Urinary bladder (tissue), 4 donors: Measurements from ENCODE around the gene TBX10. TPM values are rescaled to one million over a fixed set of nuclear protein-coding genes. Genes with fewer than 3 reads are reported as not detected.
"Not testable (repeated sequence)": the region's sequence is repeated elsewhere in the genome, so short reads cannot be mapped to it uniquely, and the experiment has no call there.

Source experiments
- DNase-seq: peaks from one replicate; pipeline ENCODE4 v3.0.0-alpha.2; 2015; ENCODE audit errors: extremely low spot score
- H3K27ac ChIP-seq: one replicate; pipeline ENCODE4 v1.5.1; 2013; ENCODE audit warnings: low read depth, mild to moderate bottlenecking, moderate library complexity
- H3K36me3 ChIP-seq: one replicate; pipeline ENCODE4 v1.6.1; 2013; ENCODE audit warnings: mild to moderate bottlenecking, moderate library complexity; ENCODE audit not compliant: insufficient read depth
- H3K4me1 ChIP-seq: one replicate; pipeline ENCODE4 v1.6.1; 2013; ENCODE audit warnings: mild to moderate bottlenecking, moderate library complexity; ENCODE audit not compliant: insufficient read depth
- H3K4me3 ChIP-seq: one replicate; pipeline ENCODE4 v1.5.1; 2013; ENCODE audit warnings: low read depth, low read length
- WGBS: extraction: QIAGEN DNeasy Blood & Tissue Kit; methylation state at CpG from one replicate; pipeline ENCODE4 v1.1.7; 2013; 5-methylcytosine and 5-hydroxymethylcytosine counted together
- polyA plus RNA-seq: library from polyadenylated mRNA; stranded (reverse); fragments of 200-250 nt; gene quantifications from one replicate; pipeline ENCODE4 v1.2.3, GENCODE V29; 2013
- total RNA-seq: library from RNA; depleted of rRNA; stranded (reverse); fragments of >200 nt; gene quantifications from one replicate; pipeline ENCODE4 v1.2.3, GENCODE V29; 2014
- donor health status: healthy with polysubstance abuse.
- donor health status: healthy.

The TBX10 gene
- total and polyA plus RNA-seq, 2 donors, result not detected

GRCh38 chr11:67644472-67645418 lies 5.2 kb upstream of the TBX10 start:
- no peaks in the 10 kb centered on the region for H3K36me3 ChIP-seq
- WGBS, result 88% methylated on average over 22 of the region's 22 CpGs
- no peak for DNase-seq
- H3K27ac ChIP-seq, result no peak overlapping the region
- no peaks in the 10 kb centered on the region for H3K4me1 ChIP-seq
- no peak overlapping the region for H3K4me3 ChIP-seq

- Histone ChIP-seq H3K4me1 (no peaks in the 10 kb centered on the region), H3K36me3 (no peaks in the 10 kb centered on the region), H3K4me3 (no peak overlapping the region), H3K27ac (no peak overlapping the region)
- DNase-seq, result no peak
- 87% methylated on average over 5 of the region's 5 CpGs for WGBS
Observed at GRCh38 chr11:67644042-67644441, 4.5 kb upstream of the TBX10 start.

- Histone ChIP-seq H3K36me3 (no peaks in the 10 kb centered on the region), H3K27ac (no peak overlapping the region), H3K4me3 (no peak overlapping the region), H3K4me1 (no peaks in the 10 kb centered on the region)
- 89% methylated on average over 15 of the region's 15 CpGs for WGBS
- no peak for DNase-seq
Observed at GRCh38 chr11:67642173-67643120, 2.9 kb upstream of the TBX10 start.

- 80% methylated on average over 28 of the region's 28 CpGs for WGBS
- DNase-seq, result no peak
- no peak overlapping the region for H3K27ac ChIP-seq
- H3K4me1 ChIP-seq, result no peaks in the 10 kb centered on the region
- H3K36me3 ChIP-seq, result no peaks in the 10 kb centered on the region
- H3K4me3 ChIP-seq, result no peak overlapping the region
Observed at GRCh38 chr11:67641338-67642172, 2.0 kb upstream of the TBX10 start.

GRCh38 chr11:67640758-67641337 lies 1.3 kb upstream of the TBX10 start:
- no peaks in the 10 kb centered on the region for H3K36me3 ChIP-seq
- no peak overlapping the region for H3K4me3 ChIP-seq
- WGBS, result 70% methylated on average over 12 of the region's 12 CpGs
- H3K27ac ChIP-seq, result no peak overlapping the region
- no peak for DNase-seq
- no peaks in the 10 kb centered on the region for H3K4me1 ChIP-seq

GRCh38 chr11:67640021-67640757 lies 626 bp upstream of the TBX10 start:
- 46% methylated on average over 23 of the region's 23 CpGs for WGBS
- H3K36me3 ChIP-seq, result no peaks in the 10 kb centered on the region
- no peak overlapping the region for H3K4me3 ChIP-seq
- H3K27ac ChIP-seq, result no peak overlapping the region
- DNase-seq, result no peak
- no peaks in the 10 kb centered on the region for H3K4me1 ChIP-seq

GRCh38 chr11:67638535-67639437 lies 777 bp downstream of the TBX10 start:
- no peaks in the 10 kb centered on the region for H3K36me3 ChIP-seq
- H3K4me3 ChIP-seq, result no peak overlapping the region
- DNase-seq, result no peak
- no peak overlapping the region for H3K27ac ChIP-seq
- 85% methylated on average over 24 of the region's 24 CpGs for WGBS
- no peaks in the 10 kb centered on the region for H3K4me1 ChIP-seq

- not testable (repeated sequence) for H3K4me1 ChIP-seq
- 84% methylated on average over 3 of the region's 3 CpGs for WGBS
Observed at GRCh38 chr11:67637441-67637840, 2.1 kb downstream of the TBX10 start.

GRCh38 chr11:67636962-67637361 lies 2.6 kb downstream of the TBX10 start:
- no peak overlapping the region for H3K4me3 ChIP-seq
- DNase-seq, result no peak

More at GRCh38 chr11:67637441-67637840, 2.1 kb downstream of the TBX10 start:
- not testable (repeated sequence) for DNase-seq, H3K36me3 ChIP-seq, H3K27ac ChIP-seq, H3K4me3 ChIP-seq

GRCh38 chr11:67635231-67635521 lies 4.4 kb downstream of the TBX10 start:
- DNase-seq, result no peak
- Histone ChIP-seq H3K4me1 (no peaks in the 10 kb centered on the region), H3K27ac (no peak overlapping the region), H3K4me3 (no peak overlapping the region), H3K36me3 (no peaks in the 10 kb centered on the region)
- WGBS, result 86% methylated on average over 4 of the region's 4 CpGs

More at GRCh38 chr11:67636962-67637361, 2.6 kb downstream of the TBX10 start:
- Histone ChIP-seq H3K4me1 (no peaks in the 10 kb centered on the region), H3K27ac (no peak overlapping the region), H3K36me3 (no peaks in the 10 kb centered on the region)
- 76% methylated on average over 6 of the region's 6 CpGs for WGBS

- Histone ChIP-seq H3K36me3 (no peaks in the 10 kb centered on the region), H3K27ac (no peak overlapping the region), H3K4me3 (no peak overlapping the region), H3K4me1 (no peaks in the 10 kb centered on the region)
- WGBS, result 80% methylated on average over 20 of the region's 20 CpGs
- DNase-seq, result no peak
Observed at GRCh38 chr11:67634366-67635230, 5.0 kb downstream of the TBX10 start.
